Caco-2 (cell line): ENCODE measurements around the gene SERBP1. TPM values are rescaled to one million over a fixed set of nuclear protein-coding genes. Genes with fewer than 3 reads are reported as not detected.

Source experiments
- BruUV-seq: library from RNA; stranded (reverse); fragments of 400-500 nt; replicated peaks from 2 replicates; lab custom pipeline; 2021; lab: Mats Ljungman, UMichigan
- CTCF ChIA-PET: fragments of 300-600 bp; sonication (Branson Sonifier 250); formaldehyde crosslinking; loops from one replicate; lab custom pipeline; 2022; ENCODE audit warnings: antibody characterized with exemption; lab: Charles Lee
- POLR2A ChIA-PET: fragments of 300-600 bp; sonication (Branson Sonifier 250); formaldehyde crosslinking; loops from one replicate; lab custom pipeline; 2022; ENCODE audit warnings: antibody characterized with exemption; lab: Charles Lee
- DNase-seq, 2 experiments: peaks; one replicate each; pipeline versions ENCODE4 v3.0.0 to v3.0.0-alpha.2; 2020 to 2022
- H3K27me3 ChIP-seq: replicated peaks from 2 replicates; pipeline ENCODE4 v1.6.0; 2011; ENCODE audit warnings: low read length; ENCODE audit not compliant: control insufficient read depth, insufficient read depth
- H3K36me3 ChIP-seq: 2 replicates; pipeline ENCODE4 v1.5.1; 2011; ENCODE audit warnings: low read length; ENCODE audit not compliant: control insufficient read depth, insufficient read depth
- H3K4me1 ChIP-seq: fragments of 250-450 bp; sonication (Bioruptor Pico); 2 replicates; pipeline ENCODE4 v1.5.1; 2020; ENCODE audit warnings: mild to moderate bottlenecking
- H3K4me3 ChIP-seq: 2 replicates; pipeline ENCODE4 v1.5.1; 2011; ENCODE audit warnings: low read depth, mild to moderate bottlenecking, control low read depth, low read length
- H3K9me3 ChIP-seq: fragments of 250-450 bp; sonication (Bioruptor Pico); 2 replicates; pipeline ENCODE4 v1.5.1; 2020; ENCODE audit warnings: mild to moderate bottlenecking, moderate library complexity
- H3K27ac Mint-ChIP-seq: one replicate; pipeline ENCODE4 v1.8.0; 2022; ENCODE audit warnings: mixed read lengths; ENCODE audit not compliant: unreplicated experiment
- H3K27me3 Mint-ChIP-seq: one replicate; pipeline ENCODE4 v1.8.0; 2022; ENCODE audit warnings: mixed read lengths; ENCODE audit not compliant: insufficient read depth, unreplicated experiment
- H3K36me3 Mint-ChIP-seq: one replicate; pipeline ENCODE4 v1.8.0; 2022; ENCODE audit warnings: mild to moderate bottlenecking, mixed read lengths; ENCODE audit not compliant: insufficient read depth, unreplicated experiment
- H3K4me1 Mint-ChIP-seq: one replicate; pipeline ENCODE4 v1.8.0; 2022; ENCODE audit warnings: low read depth, mixed read lengths; ENCODE audit not compliant: unreplicated experiment
- H3K4me3 Mint-ChIP-seq: one replicate; pipeline ENCODE4 v1.8.0; 2022; ENCODE audit warnings: mild to moderate bottlenecking, moderate library complexity, mixed read lengths; ENCODE audit not compliant: unreplicated experiment
- H3K9me3 Mint-ChIP-seq: one replicate; pipeline ENCODE4 v1.8.0; 2022; ENCODE audit warnings: mixed read lengths; ENCODE audit not compliant: unreplicated experiment
- intact Hi-C: fragments of 100-400 bp; cut with micrococcal nuclease; formaldehyde crosslinking; loops from one replicate; pipeline ENCODE4 v1.10.0; 2022; ENCODE audit not compliant: unreplicated experiment
- total RNA-seq: library from RNA; stranded (reverse); gene quantifications from 2 replicates; pipeline ENCODE4 v1.2.3, GENCODE V29; 2022
- TF ChIP-seq, protein P1 (sequence below), 2 experiments: fragments of 200-600 bp in 1 of 2; IDR thresholded peaks; 1 replicate in 1 of 2; 2 replicates in 1 of 2; pipeline versions ENCODE4 v1.5.1 to v1.8.0; 2011 to 2022; ENCODE audit warnings: antibody characterized with exemption in 1 of 2, control low read depth in 1 of 2, inconsistent platforms in 1 of 2, low read depth in 1 of 2, low read length in 1 of 2, mild to moderate bottlenecking in 1 of 2, moderate library complexity in 1 of 2; ENCODE audit not compliant: insufficient read depth in 1 of 2, severe bottlenecking in 1 of 2, unreplicated experiment in 1 of 2

The SERBP1 gene
- total RNA-seq, 1 experiment from 2014 or later: 182 TPM

- H3K4me1 ChIP-seq: no peaks in the 10 kb centered on the region
- H3K4me3 ChIP-seq: no peak overlapping the region
- Mint-ChIP-seq H3K4me1 (no peaks in the 10 kb centered on the region), H3K4me3 (no peak overlapping the region), H3K27ac (no peak overlapping the region), H3K36me3 (peaks cover 11% of the 10 kb centered on the region), H3K9me3 (no peaks in the 10 kb centered on the region), H3K27me3 (no peaks in the 10 kb centered on the region)
- no peaks in the 10 kb centered on the region for H3K9me3 ChIP-seq
- H3K27me3 ChIP-seq: no peaks in the 10 kb centered on the region
- CTCF ChIA-PET: interaction anchor here (0.7 kb wide), 1 partner anchor 45 kb away, joined by 3 read pairs; no protein-coding TSS in a partner anchor
- TF ChIP-seq, protein P1, sequence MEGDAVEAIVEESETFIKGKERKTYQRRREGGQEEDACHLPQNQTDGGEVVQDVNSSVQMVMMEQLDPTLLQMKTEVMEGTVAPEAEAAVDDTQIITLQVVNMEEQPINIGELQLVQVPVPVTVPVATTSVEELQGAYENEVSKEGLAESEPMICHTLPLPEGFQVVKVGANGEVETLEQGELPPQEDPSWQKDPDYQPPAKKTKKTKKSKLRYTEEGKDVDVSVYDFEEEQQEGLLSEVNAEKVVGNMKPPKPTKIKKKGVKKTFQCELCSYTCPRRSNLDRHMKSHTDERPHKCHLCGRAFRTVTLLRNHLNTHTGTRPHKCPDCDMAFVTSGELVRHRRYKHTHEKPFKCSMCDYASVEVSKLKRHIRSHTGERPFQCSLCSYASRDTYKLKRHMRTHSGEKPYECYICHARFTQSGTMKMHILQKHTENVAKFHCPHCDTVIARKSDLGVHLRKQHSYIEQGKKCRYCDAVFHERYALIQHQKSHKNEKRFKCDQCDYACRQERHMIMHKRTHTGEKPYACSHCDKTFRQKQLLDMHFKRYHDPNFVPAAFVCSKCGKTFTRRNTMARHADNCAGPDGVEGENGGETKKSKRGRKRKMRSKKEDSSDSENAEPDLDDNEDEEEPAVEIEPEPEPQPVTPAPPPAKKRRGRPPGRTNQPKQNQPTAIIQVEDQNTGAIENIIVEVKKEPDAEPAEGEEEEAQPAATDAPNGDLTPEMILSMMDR (IDR thresholded peaks at IDR 0.05; ENCODE audit: insufficient read depth in 1 of 2, low read depth in 1 of 2, low read length in 1 of 2, severe bottlenecking in 1 of 2, unreplicated experiment in 1 of 2): no peak
- POLR2A ChIA-PET: no interaction called here
- intact Hi-C loops: no loop called here
- no peaks in the 10 kb centered on the region for H3K36me3 ChIP-seq
- BruUV-seq: no TSS peak
- DNase-seq: no peak
These were observed 37.0 kb downstream of the SERBP1 start for GRCh38 chr1:67393240-67393639.

DNA sequence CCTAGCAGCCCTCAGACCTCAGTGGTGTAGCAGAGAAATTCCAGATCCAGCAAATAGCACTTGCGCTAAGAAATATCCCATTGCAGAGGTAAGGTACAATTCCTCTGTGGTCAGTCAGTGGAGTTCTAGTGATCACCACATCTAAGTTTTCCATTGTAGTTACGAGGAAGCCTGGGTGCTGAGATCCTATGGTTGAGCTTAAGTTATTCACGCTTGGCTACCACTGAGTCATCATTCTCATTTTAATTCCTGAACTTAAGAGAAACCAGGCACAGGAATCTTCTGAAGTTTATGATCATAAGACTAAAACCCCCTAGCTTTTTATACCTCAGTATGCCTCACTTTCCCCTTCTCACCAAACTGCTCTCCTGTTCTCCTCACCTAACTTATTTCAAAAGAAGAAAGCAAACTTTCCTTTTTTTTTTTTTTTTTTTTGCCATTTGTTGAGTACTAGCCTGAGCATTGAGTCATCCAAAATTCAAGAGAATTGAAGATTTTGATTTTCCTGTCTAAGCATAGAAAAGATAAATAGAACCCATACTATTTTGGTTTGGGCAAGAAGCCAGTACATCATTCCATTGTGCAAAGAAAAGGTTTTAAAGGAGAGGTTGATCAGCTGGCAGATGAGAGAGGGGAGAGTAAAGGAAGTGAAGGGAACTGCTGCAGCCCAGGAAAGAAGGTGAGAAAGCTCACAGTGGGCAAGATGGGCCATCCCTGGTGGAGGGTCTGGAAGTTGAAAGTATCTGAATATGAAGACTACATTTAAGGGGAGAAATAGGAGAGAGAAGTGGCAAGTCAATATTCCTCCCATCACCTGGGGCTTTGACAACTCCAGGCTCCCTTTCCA is 39.9 kb downstream of the SERBP1 start:
- Histone ChIP-seq H3K9me3 (no peaks in the 10 kb centered on the region), H3K4me1 (no peaks in the 10 kb centered on the region), H3K4me3 (no peak overlapping the region), H3K27me3 (no peaks in the 10 kb centered on the region), H3K36me3 (no peaks in the 10 kb centered on the region)
- intact Hi-C loops: no loop called here
- no peaks in the 10 kb centered on the region for H3K4me1 Mint-ChIP-seq
- TF ChIP-seq, protein P1 (IDR thresholded peaks at IDR 0.05; ENCODE audit: insufficient read depth in 1 of 2, low read depth in 1 of 2, low read length in 1 of 2, severe bottlenecking in 1 of 2, unreplicated experiment in 1 of 2): no peak
- ChIA-PET POLR2A (interaction anchor here (0.7 kb wide), 1 partner anchor 116 kb away, joined by 4 read pairs; no protein-coding TSS in a partner anchor), CTCF (interaction anchor here (0.6 kb wide), 1 partner anchor 179 kb away, joined by 3 read pairs; no protein-coding TSS in a partner anchor)
- H3K36me3 Mint-ChIP-seq: no peaks in the 10 kb centered on the region
- no TSS peak for BruUV-seq
- no peaks in the 10 kb centered on the region for H3K27me3 Mint-ChIP-seq
- no peak for DNase-seq
- H3K27ac Mint-ChIP-seq: no peak overlapping the region
- no peak overlapping the region for H3K4me3 Mint-ChIP-seq
- H3K9me3 Mint-ChIP-seq: peaks cover 2% of the 10 kb centered on the region

- H3K36me3 ChIP-seq: no peaks in the 10 kb centered on the region
- Mint-ChIP-seq H3K4me3 (no peak overlapping the region), H3K4me1 (no peaks in the 10 kb centered on the region), H3K36me3 (no peaks in the 10 kb centered on the region), H3K27me3 (no peaks in the 10 kb centered on the region), H3K9me3 (peaks cover 27% of the 10 kb centered on the region), H3K27ac (no peak overlapping the region)
- no TSS peak for BruUV-seq
- H3K9me3 ChIP-seq: no peaks in the 10 kb centered on the region
- DNase-seq: no peak
- ChIA-PET CTCF (no interaction called here), POLR2A (no interaction called here)
- intact Hi-C loops: no loop called here
- H3K4me3 ChIP-seq: no peak overlapping the region
- no peaks in the 10 kb centered on the region for H3K27me3 ChIP-seq
- TF ChIP-seq, protein P1 (IDR thresholded peaks at IDR 0.05; ENCODE audit: insufficient read depth in 1 of 2, low read depth in 1 of 2, low read length in 1 of 2, severe bottlenecking in 1 of 2, unreplicated experiment in 1 of 2): no peak
- H3K4me1 ChIP-seq: no peaks in the 10 kb centered on the region
These were observed 46.1 kb downstream of the SERBP1 start for GRCh38 chr1:67383999-67384638.
